ENCODE data around the gene RAD51B.

DNA sequence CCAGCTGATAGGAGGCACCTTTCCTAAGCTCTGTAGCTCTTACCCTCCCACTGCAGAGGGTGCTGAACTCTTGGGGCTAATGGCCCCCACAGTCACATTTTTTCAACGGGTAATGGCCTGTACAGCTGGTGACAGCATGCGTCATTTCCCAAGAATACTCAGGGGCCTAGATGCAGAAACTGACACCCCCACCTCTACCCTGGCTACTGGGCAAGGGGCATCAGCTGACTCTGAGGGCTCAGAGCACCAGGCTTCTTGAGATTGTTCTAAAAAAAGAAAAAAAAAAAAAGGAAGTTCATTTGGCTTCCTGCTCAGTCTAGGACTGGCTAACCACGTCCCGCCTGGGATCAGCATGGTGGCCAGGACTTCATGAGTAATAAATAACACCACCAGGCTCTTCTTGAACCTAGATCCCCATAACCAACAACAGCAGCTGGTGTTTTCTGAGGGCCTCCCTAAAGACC, 938.1 kb downstream of the RAD51B start:
- TF ChIP-seq KAT7 (CRISPR knock-in tag; IDR thresholded peaks at IDR 0.05; ENCODE audit: borderline replicate concordance) = no peak
- no peak for TF ChIP-seq YY1 (IDR thresholded peaks at IDR 0.05; ENCODE audit: insufficient read depth, insufficient replicate concordance, low read depth, low read length)

All from HepG2 (cell line).